Keratinocyte (primary cell): Measurements from ENCODE around the gene CYP3A4.

ENCODE experiments used
- EZH2 ChIP-seq: IDR thresholded peaks from one replicate; pipeline ENCODE4 v1.6.1; 2012; ENCODE audit warnings: inconsistent platforms, mild to moderate bottlenecking, low read length, moderate library complexity
- TF ChIP-seq, protein P1 (sequence below), 3 experiments: IDR thresholded peaks in 1 of 3; conservative IDR thresholded peaks in 1 of 3; optimal IDR thresholded peaks in 1 of 3; 2 replicates in 2 of 3; 3 replicates in 1 of 3; pipeline versions ENCODE3 to v1.5.1; 2011; ENCODE audit warnings: low read length in 3 of 3, mild to moderate bottlenecking in 3 of 3, moderate library complexity in 2 of 3, control low read depth in 1 of 3, inconsistent platforms in 1 of 3; ENCODE audit not compliant: insufficient read depth in 2 of 3; ENCODE audit errors: extremely low read depth in 1 of 3

DNA sequence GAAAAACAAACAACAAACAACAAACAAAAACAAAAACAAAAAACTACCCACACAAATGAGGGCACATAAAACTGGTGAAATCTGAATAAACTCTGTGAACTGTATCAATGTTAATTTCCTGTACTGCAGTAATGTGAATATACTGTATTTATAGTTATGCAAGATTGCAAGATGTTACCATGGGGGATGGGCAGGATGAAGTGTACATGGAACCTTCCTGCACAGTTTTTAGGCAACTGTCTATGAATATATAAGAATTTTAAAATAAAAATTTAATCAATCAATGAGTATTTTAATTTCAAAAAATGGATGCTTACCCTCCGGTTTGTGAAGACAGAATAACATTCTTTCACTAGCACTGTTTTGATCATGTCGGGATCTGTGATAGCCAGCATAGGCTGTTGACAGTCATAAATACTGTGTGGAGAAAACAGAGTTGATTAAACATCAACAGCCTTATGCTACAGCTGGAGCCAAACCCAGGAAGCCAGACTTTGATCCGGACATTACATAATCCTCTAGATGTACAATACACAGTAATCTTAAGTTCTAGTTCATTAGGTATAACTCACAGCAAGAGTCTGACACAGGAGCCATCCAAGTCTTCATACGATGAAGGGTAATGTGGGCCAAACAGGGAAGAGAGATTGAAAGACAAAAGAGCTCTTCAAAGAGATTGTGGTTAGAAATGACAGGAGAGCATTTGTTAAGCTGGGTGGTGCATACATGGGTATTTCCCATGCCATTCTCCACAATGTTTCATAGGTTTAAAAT is 63.8 kb downstream of the CYP3A4 start:
- TF ChIP-seq, protein P1, sequence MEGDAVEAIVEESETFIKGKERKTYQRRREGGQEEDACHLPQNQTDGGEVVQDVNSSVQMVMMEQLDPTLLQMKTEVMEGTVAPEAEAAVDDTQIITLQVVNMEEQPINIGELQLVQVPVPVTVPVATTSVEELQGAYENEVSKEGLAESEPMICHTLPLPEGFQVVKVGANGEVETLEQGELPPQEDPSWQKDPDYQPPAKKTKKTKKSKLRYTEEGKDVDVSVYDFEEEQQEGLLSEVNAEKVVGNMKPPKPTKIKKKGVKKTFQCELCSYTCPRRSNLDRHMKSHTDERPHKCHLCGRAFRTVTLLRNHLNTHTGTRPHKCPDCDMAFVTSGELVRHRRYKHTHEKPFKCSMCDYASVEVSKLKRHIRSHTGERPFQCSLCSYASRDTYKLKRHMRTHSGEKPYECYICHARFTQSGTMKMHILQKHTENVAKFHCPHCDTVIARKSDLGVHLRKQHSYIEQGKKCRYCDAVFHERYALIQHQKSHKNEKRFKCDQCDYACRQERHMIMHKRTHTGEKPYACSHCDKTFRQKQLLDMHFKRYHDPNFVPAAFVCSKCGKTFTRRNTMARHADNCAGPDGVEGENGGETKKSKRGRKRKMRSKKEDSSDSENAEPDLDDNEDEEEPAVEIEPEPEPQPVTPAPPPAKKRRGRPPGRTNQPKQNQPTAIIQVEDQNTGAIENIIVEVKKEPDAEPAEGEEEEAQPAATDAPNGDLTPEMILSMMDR (optimal IDR thresholded peaks at IDR 0.05 in 1 of 3, IDR thresholded peaks at IDR 0.05 in 1 of 3, conservative IDR thresholded peaks at IDR 0.05 in 1 of 3; ENCODE audit: extremely low read depth in 1 of 3, insufficient read depth in 2 of 3, low read length in 3 of 3), result no peak
- TF ChIP-seq EZH2, result no peak
